Hematopoietic multipotent progenitor cell treated with erythropoietin and hydrocortisone succinate and interleukin-3 and kit ligand, for 4 days (in vitro differentiated cells): ENCODE data around the gene SPRY1.

Experiments
- DNase-seq: peaks from one replicate; pipeline ENCODE4 v3.0.0-alpha.2; 2015

SPRY1 gene, protein sequence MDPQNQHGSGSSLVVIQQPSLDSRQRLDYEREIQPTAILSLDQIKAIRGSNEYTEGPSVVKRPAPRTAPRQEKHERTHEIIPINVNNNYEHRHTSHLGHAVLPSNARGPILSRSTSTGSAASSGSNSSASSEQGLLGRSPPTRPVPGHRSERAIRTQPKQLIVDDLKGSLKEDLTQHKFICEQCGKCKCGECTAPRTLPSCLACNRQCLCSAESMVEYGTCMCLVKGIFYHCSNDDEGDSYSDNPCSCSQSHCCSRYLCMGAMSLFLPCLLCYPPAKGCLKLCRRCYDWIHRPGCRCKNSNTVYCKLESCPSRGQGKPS

DNA sequence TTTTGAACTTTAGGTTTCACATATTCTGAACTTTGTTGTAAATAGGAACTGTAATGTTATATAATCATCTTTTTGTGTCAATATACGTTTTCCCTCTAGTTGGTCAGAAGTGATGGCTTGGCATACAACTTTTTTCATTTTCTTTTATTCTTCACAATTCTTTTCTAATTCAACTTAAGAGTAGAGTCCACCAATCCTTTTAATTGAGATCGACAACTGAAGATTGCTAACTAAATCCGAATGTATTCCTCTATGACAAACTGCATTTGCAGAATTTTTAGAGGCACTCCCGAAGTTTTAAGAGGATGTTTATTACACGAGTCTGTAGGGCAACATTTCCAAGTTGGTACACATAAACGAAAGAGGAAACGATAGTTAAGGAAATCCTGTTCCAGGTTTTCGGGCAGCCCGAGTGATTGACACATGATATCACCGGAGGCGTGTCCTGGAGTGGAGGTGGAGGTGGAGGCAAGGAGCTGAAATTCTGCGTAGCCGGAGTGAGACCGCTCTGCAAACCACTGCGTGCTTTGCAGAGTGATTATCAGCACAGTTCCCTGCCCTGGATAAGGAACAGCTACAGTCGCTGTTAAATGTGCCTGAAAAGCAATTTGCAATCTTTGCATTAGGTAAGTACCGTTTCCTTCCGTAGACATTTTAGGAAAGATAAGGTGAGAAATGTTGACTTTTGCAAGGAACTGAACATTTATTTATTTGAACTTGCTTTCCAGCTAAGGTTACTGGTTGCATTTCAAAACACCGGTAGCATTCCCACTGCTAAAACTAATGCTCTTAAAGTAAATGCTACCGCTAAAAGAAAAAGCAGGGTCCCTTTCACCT, at the start of gene SPRY1:
Gene SPRY1, plus strand, starts transcription at position 489 of the 837 bp plus-strand sequence. CDS start 4,797 bp downstream, outside the sequence.
- peak; percentile 97 for DNase-seq

DNA sequence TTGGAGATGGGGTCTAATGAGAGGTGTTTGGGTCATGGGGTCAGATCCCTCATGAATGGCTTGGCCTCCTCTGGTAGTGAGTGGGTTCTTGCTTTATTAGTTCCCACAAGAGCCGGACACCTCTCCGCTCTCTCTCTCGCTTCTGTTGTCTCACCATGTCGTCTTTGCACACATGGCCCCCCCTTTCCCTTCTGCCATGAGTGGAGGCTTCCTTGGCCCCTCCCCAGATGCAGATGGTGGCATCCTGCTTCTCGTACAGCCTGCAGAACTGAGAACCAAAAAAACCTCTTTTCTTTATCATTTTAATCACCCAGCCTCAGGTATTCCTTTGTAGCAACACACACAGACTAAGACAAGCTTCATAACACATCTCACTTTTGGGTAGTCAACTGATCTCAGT, 49.6 kb upstream of the SPRY1 start:
- no peak for DNase-seq

DNA sequence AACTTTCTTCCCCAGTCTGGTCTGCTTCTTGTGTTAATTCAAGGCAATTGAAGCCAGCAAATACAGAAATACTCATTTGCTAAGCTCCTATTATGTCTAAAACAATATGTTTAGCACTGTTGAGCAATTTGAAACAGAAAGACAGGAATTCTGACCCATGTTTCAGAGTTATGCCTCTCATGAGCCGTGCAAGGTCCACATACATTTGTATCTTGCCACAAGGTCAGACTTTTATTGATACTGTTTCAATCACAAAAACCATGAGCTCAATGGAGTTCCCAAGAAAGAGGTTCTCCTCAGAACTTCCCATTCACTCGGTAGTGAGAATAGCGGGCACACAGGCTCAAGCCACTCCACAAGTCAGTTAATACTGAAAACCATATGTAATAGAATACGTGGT, 47.6 kb upstream of the SPRY1 start:
- no peak for DNase-seq

DNA sequence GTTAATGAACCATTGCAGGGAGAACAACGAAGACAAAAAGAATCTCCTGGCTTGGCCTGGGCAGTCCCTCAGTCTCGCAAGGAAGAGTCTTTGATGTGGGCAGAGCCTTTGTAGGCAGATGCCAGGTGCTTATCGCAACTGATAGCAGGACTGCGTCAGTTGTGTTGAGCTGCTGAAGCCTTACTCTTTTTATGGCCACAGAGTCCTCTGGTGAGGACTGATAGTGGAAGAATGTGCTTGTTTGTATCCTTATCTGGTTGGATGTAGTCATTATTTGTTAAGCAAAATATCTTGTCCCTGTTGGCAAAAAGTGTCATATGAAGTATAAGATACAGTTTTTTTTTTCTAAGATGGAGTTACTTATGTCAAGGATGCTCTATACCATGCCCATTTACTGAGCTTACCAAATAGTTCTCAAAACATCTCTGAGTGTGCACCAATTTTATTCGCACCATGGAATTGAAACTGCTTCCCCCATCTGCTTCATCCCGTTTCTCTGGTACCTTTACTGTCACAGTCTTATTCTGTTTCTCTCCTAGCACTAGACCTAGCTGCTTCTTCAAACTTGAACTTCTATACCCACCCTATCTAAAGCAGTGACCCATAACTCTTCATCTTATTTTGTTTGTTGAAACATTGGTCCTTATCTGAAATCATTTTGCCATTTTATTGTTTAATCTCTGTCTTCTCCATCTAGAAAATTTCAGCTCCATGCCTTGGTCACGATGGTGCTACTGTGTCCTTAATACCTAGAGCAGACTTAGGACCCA, 47.0 kb upstream of the SPRY1 start:
- peak; percentile 96 for DNase-seq

DNA sequence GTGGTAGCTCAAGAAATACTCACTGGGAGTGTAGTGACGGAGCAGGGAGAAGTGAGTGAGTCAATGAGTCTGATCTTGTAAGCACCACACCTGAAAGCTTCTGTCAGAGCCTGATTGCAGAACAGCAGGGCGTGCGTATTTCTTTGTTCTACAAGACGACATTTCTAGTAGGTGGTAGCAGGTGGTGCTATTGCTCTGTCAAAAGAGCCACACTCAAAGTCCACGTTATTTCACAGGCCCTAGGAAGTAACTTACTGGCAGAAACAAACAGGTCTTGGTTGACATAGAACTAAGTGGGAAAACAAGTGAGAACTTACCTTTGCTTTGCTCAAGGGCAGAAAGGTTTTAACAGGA, 46.4 kb upstream of the SPRY1 start:
- DNase-seq = peak; percentile 85

DNA sequence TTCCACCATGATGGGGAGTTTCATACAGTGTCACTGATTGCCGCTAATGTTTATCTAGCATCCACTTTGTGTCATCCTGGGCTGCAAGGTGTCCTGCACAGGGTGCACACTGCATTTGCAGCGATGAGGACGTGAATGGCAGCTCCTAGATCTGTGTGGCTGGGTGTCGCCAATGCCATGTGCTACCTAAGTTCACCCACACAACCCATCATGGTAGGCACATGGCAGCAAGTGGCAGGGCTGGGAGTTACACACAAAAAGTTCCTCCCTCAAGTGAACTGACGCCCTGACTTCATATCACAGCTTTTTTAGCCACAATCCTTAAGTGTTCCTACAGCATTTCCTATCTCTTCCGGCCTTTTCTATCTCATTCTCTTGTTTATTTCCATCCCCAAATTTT, 45.9 kb upstream of the SPRY1 start:
- DNase-seq = no peak

DNA sequence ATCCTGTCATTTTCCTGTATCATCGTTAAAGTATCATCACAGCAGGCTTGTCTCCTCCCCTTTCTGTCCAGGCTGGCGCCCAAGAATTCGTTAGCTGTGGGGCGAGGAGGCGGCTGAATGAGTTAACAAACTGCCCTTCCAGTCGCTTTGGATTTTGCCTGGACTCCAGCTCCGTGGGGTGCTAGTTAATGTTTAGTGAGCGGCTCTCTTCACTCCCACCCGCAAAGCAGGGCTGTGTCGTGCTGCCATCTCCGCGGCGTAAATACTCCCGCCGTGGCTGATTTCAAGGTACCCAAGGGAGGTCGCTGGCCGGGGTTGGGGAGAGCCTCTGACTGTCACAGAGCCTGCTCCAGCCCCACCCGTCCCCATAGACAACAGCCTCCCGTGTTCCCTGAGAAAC, 44.9 kb upstream of the SPRY1 start:
- no peak for DNase-seq

DNA sequence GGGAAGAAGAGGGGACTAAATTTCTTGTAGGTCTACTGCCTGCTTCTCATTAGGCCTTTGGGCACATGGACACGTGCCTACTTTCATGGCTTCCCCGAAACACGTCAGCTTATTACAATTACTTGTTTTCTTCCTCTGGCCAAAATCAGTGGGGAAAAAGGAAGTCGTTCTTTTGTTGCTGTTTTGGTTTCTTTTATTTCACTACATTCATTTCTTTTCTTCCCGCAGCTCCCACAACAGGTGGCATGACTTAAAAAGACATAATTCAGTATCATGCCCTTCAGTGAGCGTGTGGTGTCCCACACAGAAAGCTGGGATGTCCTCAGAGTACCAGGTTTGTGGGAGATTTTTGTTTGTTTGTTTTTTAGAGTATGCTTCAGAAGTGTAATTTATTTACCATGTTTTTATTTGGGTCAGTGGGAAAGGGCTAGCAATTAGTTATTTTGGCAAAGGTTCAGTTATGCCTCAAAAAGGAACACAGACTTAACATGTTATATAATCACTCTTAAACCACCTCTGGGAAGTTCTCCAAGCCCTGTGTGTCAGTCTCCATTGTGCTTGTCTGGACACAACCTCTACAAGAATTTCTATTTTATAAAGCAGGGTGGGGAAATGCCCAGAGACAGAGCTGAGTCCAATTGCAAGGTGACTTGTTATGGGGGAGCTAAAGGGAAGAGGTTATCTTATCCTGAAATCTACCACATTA, 44.2 kb upstream of the SPRY1 start:
- DNase-seq = no peak

DNA sequence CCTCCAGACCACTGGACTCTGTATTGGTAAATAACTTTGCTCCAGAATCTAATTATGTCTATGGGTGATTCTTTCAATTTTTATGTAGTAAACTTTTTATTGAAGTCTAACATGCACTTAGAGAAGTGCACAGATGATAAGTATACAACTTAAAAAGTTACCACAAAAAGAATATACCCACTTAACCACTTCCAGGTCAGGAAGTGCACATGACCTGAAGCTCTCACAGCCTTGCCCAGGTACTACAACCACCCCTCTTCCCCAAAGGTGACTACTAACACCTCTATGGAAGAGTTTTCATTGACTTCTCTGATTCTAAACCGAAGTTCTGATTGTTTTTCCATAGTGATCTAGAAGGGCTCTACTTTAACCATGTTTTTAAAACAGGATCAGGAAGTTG, 43.6 kb upstream of the SPRY1 start:
- no peak for DNase-seq

DNA sequence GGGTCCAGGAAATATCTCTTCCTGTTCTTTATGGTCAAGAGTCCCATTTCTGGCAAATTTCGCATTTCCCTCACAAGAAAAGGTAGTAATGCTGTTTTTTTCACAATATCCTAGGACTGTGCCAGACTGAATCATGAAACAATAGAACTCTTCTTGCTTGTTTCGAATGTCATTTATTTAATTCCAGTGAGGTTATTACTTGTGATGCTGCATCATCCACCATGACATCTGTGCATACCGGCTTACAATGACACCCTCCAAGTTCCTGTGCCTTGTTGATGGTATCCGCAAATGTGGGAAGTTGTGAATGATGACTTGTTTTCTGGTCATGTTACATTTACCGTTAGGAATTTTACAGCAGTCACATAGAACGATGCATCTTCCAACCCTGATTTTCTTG, 42.9 kb upstream of the SPRY1 start:
- no peak for DNase-seq

DNA sequence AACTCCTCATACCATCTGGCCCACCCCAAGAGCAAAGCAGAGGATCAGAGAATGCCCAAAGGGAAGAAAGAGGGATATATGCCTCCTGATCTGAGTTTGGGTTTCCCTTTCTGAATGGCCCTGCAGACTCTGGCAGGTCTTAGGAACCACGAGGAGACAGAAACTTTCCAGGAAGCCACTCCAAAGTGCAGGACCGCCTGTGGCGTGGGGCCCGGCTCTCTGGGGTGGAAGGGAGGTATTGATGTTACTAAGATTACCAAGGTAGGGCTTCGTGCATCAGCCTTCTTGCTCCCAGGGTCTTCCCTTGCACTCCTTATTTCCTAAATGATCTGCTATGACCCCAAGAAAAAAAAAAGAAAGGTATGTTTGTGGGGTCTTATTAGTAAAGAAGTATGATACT, 41.9 kb upstream of the SPRY1 start:
- no peak for DNase-seq

DNA sequence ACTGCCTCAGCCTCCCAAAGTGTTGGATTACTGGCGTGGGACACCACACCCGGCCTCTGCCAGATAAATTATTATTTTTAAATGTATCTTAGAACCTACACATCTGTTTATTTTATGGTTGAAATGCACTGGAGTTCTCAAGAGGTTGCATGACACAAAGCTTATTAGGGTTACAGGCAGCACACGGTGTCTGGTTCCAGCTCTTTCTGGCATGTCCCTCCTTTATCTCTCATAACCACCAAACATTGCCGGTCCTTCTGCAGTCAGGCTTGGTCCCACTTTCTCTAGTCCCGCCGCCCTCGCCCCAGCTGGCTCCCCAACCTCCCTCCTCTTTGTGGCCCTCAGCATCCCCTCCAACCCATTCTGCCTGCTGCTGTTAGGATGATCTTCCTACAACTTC, 39.7 kb upstream of the SPRY1 start:
- peak; percentile 70 for DNase-seq

DNA sequence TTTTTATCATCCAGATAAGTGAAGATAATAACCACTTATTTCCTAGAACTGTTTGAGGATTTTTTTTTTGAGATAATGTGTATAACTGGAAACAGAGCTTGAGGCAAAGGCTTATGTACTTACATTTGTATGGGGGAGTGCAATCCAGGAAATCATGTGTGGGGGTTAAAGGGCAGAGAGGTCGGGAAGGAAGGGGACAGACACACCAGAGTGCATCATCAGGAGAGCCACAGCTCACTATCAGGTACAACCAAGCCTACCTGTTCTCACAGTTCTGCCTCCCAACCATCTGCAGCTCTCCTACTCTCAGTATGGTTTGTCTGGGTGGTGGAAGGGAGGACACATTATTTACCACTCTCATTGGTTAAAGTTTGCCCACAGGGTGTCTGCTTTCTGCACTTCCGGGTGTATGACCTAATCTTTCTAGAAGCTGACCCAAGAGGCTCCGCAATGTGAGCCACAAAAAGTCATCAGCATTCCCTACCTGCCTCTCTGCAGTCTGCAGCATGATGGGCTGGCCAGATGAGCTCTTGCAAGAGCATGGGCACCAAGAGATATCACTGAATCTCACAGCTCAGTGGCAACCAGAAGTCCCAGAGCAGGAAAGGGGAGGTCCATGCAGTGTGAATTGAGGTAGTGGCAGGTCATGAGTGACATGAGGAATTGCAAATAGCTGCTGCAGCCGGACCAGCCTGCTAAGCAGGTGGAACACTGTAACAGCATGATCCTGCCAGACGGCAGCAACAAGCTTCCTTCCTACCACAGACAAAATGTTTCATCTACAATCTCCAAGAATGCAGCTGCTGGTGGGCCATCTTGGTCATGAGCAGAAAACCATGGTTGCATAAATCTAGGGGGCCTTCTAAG, 36.9 kb upstream of the SPRY1 start:
- DNase-seq = peak; percentile 65

DNA sequence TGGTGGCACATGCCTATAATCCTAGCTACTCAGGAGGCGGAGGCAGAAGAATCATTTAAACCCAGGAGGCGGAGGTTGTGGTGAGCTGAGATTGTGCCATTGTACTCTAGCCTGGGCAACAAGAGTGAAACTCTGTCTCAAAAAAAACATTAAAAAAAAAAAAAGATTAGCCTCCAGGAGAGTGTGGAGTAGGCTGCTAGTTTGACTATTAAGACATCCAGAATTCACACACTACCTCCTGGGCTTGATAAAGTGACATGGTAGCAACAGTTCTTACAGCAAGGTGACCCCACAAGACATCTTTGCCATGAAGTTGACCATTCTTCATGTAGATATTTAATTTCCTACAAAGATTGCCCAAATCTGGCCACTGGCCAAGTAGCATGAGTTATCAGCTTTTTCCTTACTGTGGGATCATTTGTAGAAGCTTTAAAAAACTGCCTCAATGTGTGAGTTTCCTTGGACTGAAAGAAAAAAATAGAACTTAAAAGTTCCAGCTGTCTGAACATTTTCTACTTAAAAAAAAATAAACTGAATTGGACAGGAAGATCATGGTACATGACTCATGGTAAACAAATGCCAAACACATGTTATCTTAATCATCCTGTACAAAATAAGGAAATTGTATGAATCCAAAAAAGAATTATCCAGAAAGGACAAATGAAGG, 35.3 kb upstream of the SPRY1 start:
- peak; percentile 80 for DNase-seq

DNA sequence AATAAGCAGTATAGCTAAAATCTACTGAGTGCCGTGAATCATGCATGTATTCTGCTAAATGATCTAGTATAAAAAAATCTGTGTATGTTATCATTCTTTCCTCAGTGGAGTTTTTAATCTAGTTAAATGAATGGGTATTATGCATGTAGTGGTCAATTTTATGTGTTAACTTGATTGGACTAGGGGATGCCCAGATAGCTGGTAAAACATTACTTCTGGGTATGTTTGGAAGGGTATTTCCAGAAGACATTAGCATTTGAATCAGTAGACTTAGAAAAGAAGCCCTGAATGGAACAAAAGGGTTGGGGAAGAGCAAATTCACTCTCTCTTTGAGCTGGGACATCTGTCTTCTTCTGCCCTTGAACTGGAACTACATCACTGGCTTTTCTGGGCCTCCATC, 34.5 kb upstream of the SPRY1 start:
- no peak for DNase-seq

DNA sequence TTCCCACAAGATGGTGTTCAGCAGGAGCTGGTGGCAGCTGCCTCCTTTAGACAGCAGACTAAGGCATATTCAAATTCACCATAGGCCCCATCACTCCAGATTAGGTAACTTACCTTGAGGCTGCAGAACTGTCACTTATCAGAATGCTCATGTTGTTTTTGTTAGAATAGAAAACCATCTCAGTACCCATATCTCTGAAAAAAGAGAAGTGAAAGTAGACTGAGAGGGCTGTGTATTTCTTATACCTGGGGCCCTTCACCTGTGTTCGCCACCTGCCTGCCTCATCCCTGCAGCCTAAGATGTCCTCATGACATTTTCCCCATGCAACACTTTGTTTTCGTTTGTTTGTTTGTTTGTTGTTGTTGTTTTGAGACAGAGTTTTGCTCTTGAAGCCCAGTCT, 32.9 kb upstream of the SPRY1 start:
- no peak for DNase-seq

DNA sequence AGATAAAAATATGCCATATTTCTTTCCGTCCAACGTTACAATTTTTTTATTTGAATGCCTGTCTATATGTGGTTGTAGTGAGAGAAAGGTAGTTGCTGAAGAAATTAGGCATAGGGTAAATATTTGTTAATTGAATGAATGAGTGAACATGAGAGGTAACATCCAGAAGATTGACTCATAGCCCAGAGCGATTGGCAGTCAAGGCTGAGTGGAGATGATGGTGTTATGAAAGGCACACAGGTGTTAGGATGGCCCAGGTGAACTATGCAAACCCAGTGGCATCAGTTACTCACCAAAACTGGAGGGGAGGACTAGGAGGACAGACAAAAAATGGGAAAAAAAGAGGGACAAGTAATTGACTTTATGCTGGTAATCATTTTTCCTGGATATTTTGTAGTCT, 31.7 kb upstream of the SPRY1 start:
- no peak for DNase-seq

DNA sequence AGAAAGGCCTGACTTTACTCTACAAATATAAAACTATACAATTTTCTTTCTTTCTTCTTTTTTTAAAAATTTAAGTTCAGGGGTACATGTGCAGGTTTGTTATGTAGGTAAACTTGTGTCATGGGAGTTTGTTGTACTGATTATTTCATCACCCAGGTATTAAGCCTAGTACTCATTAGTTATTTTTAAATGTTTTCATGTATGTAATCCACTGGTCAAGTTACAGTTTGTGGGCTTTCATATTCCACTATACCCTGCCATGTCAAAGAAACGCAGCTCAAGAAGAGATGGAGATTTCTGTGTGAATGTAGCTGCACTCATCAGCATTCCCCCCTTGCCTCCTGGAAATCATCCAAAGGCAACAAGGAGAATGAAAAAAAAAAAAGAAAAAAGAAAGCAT, 31.2 kb upstream of the SPRY1 start:
- DNase-seq = no peak

DNA sequence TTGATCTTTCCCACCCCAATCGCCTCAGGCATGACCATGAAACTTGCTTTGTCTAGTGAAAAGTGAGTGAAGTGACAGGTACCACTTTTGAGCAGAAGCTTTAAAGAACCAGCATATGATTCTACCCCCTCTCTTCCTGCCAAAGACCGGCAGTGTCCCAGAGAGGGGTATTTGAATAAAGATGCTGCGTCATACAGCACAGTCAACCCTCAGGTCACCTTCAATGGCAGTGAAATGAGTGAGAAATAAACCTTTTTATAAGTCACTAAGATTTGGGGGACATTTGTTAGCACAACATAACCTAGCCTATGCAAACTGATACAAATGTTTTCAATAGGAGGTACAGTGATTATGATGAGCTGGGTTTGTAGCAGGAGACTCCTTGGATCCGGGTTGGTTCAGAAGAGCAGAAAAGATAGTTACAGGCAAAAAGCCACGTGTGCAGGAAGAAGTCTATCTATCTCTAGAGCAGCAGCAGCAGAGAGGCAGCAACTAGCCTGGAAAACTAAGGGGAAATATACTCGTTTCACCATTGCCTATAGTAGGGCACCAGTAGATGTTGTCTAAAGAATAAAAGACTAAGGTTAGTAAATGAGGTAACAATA, 30.3 kb upstream of the SPRY1 start:
- DNase-seq = no peak

DNA sequence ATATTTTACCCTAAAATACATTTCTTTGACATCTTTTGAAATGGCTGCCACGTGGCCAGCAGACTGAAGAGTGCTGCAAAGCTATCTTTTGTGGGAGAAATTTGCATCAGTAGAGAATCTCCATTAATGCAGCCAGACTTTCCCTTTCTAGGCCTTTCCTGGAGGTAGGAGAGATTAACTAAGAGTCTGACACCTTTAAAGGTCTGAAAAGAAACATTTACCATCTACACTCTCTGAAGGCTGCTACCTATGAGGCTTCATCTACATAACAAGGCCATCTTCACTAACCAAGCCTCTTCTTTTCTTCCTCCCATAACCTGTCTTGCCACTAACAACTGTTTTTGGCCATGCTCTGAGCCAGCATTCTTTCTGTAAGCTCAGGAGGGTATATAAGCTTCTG, 17.8 kb upstream of the SPRY1 start:
- no peak for DNase-seq

DNA sequence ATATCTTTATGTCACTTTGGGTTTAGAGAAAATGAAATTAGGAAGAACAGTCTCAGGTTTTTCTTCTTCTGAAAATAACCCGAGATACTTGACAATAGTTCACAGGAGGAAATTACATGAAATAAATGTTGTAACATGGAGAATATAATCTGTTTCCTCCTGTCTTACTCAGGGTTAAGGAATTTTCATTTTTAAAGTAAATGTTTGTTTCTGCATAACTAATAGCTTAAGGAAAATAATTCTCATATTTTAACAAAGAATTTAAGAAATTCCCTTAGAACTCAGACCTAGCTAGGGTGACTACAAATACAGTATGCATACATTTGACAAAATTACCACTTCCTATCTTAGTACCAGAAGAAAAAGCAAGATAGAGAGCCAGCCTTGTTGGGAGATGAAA, 17.2 kb upstream of the SPRY1 start:
- DNase-seq = no peak
